HG02623 (cell line): ENCODE data around the gene SYNE1.
A peak's percentile ranks its signal among the peaks of the same experiment; 100 is the strongest.
"Not testable (repeated sequence)": the region's sequence is repeated elsewhere in the genome, so short reads cannot be mapped to it uniquely, and the experiment has no call there.

Source experiments
- ATAC-seq: cut with Tn5 transposase; IDR thresholded peaks from one replicate; pipeline ENCODE4 v1.9.1; 2021; ENCODE audit warnings: moderate library complexity; ENCODE audit not compliant: unreplicated experiment

SYNE1 gene, protein sequence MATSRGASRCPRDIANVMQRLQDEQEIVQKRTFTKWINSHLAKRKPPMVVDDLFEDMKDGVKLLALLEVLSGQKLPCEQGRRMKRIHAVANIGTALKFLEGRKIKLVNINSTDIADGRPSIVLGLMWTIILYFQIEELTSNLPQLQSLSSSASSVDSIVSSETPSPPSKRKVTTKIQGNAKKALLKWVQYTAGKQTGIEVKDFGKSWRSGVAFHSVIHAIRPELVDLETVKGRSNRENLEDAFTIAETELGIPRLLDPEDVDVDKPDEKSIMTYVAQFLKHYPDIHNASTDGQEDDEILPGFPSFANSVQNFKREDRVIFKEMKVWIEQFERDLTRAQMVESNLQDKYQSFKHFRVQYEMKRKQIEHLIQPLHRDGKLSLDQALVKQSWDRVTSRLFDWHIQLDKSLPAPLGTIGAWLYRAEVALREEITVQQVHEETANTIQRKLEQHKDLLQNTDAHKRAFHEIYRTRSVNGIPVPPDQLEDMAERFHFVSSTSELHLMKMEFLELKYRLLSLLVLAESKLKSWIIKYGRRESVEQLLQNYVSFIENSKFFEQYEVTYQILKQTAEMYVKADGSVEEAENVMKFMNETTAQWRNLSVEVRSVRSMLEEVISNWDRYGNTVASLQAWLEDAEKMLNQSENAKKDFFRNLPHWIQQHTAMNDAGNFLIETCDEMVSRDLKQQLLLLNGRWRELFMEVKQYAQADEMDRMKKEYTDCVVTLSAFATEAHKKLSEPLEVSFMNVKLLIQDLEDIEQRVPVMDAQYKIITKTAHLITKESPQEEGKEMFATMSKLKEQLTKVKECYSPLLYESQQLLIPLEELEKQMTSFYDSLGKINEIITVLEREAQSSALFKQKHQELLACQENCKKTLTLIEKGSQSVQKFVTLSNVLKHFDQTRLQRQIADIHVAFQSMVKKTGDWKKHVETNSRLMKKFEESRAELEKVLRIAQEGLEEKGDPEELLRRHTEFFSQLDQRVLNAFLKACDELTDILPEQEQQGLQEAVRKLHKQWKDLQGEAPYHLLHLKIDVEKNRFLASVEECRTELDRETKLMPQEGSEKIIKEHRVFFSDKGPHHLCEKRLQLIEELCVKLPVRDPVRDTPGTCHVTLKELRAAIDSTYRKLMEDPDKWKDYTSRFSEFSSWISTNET (N-terminal part only)

GRCh38 chr6:152637296-152638047 is at the start of gene SYNE1:
Gene SYNE1, minus strand, starts transcription at chr6:152637362. Its CDS starts 9,031 bp downstream, at chr6:152628331.
- no peak for ATAC-seq

DNA sequence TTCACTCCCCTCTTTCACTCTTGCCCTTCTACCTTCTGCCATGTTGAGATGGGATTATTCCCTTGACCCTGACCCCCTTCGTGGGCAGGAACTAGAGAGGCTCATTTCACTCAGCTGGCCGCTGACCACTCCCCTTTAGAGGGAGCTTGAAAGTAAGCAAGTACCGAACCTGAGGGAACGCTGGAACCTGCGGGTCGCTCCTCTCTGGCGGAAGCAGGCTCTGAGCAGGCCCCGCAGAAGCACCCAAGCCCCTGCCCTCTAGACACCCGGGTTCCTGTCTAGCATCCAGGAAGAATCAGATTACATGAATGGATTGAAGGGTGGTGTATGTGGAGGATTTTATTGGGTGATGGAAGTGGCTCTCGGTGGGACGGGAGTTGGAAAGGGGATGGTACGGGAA is 48.7 kb upstream of the SYNE1 start:
- no peak for ATAC-seq

DNA sequence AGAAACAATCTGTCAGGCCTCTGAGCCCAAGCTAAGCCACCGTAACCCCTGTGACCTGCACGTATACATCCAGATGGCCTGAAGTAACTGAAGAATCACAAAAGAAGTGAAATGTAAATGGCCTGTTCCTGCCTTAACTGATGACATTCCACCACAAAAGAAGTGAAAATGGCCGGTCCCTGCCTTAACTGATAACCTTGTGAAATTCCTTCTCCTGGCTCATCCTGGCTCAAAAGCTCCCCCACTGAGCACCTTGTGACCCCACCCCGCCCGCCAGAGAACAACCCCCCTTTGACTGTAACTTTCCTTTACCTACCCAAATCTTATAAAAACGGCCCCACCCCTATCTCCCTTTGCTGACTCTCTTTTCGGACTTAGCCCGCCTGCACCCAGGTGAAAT is 45.8 kb upstream of the SYNE1 start:
- ATAC-seq: not testable (repeated sequence)

GRCh38 chr6:152682141-152682540 is 45.0 kb upstream of the SYNE1 start:
- ATAC-seq: no peak

- no peak for ATAC-seq
Measured at GRCh38 chr6:152680879-152681517, 43.8 kb upstream of the SYNE1 start.

GRCh38 chr6:152680151-152680550 is 43.0 kb upstream of the SYNE1 start:
- no peak for ATAC-seq

DNA sequence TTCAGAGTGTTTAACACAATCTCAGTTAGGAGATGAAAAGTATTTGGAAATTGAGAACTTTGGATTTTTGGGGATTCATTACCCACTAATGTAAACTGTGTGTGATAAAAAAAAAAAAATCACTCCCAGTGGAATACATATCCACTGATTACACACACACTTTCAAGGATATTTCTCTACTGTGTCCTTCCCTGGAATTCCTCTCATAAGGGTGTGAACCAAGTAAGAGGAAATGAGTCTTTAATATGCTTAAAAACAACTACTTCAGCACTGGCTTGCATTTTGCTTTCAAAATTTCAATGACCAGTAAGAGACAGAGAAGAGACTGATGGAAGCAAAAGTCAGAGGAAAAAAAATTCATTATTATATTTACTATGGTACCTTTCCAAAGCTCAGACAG is 36.1 kb upstream of the SYNE1 start:
- no peak for ATAC-seq

DNA sequence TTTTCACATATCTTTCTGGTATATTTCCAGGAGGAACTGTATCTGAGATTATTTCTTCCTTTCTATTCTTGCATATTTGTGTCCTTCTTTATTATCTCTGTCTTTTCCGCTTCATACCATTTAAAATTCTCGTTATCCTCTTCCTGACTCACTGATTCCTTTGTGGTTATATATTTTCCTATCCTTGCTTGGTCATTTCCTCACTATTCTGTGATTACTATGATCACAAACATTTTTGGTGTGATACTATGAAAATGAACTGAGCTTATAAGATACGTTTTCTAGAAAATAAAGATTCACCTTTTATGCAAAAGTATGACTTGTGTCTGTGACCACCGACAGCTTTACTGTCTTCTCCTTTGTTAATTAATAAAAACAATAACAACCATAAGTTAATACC is 34.0 kb upstream of the SYNE1 start:
- no peak for ATAC-seq

DNA sequence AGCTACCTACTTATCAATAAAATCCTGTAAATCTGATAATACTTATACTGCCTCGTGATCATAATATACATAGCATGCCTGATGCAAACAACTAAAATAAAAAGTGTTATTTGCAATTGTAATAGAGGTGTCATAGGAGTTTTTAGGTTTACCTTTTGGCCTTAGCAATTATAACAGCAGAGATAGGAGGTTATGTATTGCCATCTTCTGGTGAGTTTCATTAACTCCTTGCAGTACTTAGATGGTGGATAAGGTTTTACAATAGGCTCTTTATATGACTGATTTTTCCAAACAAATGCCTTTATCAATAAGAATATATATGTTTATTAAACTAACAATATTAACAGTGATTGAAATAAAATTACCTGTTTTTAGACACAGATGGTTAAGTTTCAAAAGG is 32.7 kb upstream of the SYNE1 start:
- ATAC-seq: no peak

DNA sequence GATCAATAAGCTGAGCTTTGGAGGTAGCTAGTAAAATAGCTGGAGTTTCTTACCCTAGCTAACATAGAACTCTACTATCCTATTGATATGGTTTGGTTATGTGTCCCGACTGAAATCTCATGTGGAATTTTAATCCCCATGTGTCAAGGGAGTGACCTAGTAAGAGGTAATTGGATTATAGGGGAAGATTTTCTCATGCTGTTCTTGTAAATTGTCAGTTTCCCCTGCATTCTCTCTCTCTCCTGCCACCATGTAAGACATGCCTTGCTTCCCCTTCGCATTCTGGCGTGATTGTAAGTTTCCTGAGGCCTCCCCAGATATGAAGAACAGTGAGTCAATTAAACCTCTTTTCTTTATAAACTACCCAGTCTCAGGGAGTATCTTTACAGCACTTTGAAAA is 24.6 kb upstream of the SYNE1 start:
- ATAC-seq: no peak

- no peak for ATAC-seq
Measured at GRCh38 chr6:152651986-152652385, 14.8 kb upstream of the SYNE1 start.

- no peak for ATAC-seq
Measured at GRCh38 chr6:152648105-152648504, 10.9 kb upstream of the SYNE1 start.

- not testable (repeated sequence) for ATAC-seq
Measured at GRCh38 chr6:152646732-152647131, 9.6 kb upstream of the SYNE1 start.

DNA sequence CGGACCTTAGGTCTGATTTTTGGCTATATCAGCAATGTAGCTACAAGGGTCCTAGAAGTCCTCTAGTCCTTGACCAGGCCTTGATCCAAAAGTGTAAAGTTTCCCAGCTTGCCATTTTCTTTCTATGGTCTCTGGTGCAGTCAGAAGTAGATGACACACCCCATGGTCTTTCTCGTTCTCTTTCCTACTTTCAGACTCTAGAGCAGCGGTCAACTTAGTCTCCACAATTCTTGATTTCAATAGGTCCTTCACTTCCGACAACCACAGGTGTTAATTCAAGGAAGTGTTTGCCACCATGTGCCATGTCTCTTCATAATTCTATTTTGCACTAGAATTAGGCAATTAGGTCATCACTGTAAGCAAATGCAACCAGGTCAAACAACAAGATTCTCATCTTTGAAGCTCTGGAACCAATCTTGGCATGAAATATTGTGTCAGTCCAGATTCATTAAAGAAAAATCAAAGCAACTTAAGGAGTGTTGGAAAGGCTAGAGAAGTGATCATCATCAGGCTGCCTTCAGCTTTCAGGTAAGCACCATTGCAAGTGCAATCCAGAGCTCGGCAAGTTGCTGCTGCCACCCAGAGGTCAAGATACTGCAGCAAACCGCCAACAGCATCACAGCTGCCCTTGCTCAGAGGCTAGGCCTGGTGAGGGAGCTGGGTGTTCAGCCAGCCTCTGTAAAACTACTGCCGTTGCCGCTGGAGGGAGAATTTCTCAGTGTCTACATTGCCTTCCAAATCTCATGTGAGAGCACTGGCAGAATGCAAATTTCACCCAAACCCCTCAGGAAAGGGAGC is 5.6 kb upstream of the SYNE1 start:
- peak; percentile 93 for ATAC-seq

GRCh38 chr6:152636609-152637295 is 410 bp downstream of the SYNE1 start:
- peak; percentile 39 for ATAC-seq

DNA sequence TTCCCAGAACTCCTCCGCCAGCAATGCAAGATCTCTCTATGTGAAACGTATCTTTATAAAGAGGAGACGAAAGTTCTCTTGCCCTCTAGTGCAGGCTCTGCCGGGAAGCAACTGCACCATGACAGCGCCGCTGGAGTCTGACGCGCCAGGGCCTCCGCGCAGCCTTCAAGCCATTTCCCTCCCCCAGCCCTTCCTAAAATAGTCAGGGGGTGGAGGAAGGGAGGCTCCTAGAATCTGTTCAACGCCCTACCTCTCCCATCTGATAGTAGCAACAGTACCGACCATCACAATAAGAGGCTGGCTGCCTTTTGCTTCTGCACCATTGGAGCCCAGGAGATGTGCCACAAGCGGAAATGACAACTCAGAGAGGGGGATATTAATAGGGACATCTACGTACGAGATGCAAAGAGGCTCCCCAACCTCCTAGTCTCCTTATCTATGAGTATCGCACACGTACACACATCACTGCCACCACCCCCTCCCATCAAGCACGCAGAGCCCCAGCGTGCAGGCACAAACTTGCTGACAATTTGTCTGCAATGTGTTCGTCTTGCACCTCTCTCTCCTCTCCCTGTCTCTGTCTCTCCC is 1.0 kb downstream of the SYNE1 start:
- ATAC-seq: peak; percentile 37

GRCh38 chr6:152634773-152635172 is 2.4 kb downstream of the SYNE1 start:
- peak; percentile 46 for ATAC-seq

GRCh38 chr6:152632121-152632782 is 4.9 kb downstream of the SYNE1 start:
- no peak for ATAC-seq
